ENCODE results near the gene COMMD1.

DNA sequence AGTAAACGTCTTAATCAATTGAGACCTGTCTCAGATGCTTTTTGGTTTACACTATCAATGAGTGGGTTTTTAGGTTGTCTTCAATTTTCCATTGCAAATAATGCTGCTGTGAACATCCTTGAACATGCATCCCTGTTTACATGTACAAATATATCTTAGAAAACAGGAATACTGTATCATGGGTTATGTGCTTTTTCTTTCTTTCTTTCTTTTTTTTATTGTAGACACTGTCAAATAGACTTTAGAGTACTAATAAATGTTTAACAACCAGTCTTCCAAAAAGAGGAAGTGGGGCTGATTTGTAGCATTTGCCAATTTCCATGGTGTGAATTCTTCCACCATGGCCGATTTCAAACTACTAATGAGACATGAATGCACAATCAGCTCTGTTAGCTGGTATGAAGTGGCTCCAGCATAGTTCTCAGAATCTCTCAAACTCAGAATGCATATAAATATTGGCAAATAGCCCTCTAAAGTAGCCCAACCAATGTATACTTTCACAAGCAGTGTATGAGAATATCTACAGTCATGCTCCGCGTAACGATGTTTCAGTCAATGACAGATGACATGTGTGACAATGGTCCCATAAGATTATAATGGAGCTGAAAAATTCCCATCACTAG is 240.1 kb downstream of the COMMD1 start:
- no peak for TF ChIP-seq POLR2A (IDR thresholded peaks at IDR 0.05; ENCODE audit: low read length)
- no peak for TF ChIP-seq GATA1 (IDR thresholded peaks at IDR 0.05; ENCODE audit: low read depth, low read length)
